ENCODE measurements around the gene DAG1. TPM values are rescaled to one million over a fixed set of nuclear protein-coding genes. Genes with fewer than 3 reads are reported as not detected.

Gene DAG1
- total RNA-seq, 1 experiment from 2014 or later: 99.9 TPM

DNA sequence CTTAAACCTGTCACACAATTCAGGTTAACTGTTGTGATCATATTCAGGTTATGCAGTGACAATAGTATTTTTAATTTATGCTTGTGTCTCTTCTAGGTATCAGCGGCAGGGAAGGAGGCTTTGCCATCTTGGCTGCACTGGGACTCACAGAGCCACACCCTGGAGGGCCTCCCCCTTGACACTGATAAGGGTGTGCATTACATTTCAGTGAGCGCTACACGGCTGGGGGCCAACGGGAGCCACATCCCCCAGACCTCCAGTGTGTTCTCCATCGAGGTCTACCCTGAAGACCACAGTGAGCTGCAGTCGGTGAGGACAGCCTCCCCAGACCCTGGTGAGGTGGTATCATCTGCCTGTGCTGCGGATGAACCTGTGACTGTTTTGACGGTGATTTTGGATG lies 60.6 kb downstream of the DAG1 start (continued):
- TF ChIP-seq ZBTB33 (IDR thresholded peaks at IDR 0.05; ENCODE audit: extremely low read depth, insufficient replicate concordance, low read length): no peak
- TF ChIP-seq TCF7L2 (IDR thresholded peaks at IDR 0.05; ENCODE audit: borderline replicate concordance, extremely low read depth, insufficient read depth, insufficient read length): no peak
- no peak for TF ChIP-seq POLR2A (IDR thresholded peaks at IDR 0.05; ENCODE audit: borderline replicate concordance, extremely low read depth, insufficient read depth, insufficient read length)
- no peak for TF ChIP-seq EZH2 (IDR thresholded peaks at IDR 0.05)
- no peak for TF ChIP-seq MAX (IDR thresholded peaks at IDR 0.05)
- no peak for TF ChIP-seq RAD21 (IDR thresholded peaks at IDR 0.05; ENCODE audit: low read depth)
- TF ChIP-seq CBX3 (IDR thresholded peaks at IDR 0.05; ENCODE audit: low read depth): no peak
- TF ChIP-seq ZNF274 (IDR thresholded peaks at IDR 0.05; ENCODE audit: low read depth, low read length): no peak
- TF ChIP-seq YY1 (IDR thresholded peaks at IDR 0.05; ENCODE audit: extremely low read depth, insufficient replicate concordance, low read depth, low read length): no peak
- no peak for TF ChIP-seq ELF1 (IDR thresholded peaks at IDR 0.05; ENCODE audit: borderline replicate concordance, low read depth)
- TF ChIP-seq EZH2phosphoT487 (IDR thresholded peaks at IDR 0.05; ENCODE audit: borderline replicate concordance): no peak
- TF ChIP-seq SRF (IDR thresholded peaks at IDR 0.05; ENCODE audit: low read depth): no peak
- TF ChIP-seq EGR1 (IDR thresholded peaks at IDR 0.05; ENCODE audit: low read depth): no peak

DNA sequence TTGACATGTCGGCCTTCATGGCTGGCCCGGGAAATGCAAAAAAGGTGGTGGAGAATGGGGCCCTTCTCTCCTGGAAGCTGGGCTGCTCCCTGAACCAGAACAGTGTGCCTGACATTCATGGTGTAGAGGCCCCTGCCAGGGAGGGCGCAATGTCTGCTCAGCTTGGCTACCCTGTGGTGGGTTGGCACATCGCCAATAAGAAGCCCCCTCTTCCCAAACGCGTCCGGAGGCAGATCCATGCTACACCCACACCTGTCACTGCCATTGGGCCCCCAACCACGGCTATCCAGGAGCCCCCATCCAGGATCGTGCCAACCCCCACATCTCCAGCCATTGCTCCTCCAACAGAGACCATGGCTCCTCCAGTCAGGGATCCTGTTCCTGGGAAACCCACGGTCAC lies 61.2 kb downstream of the DAG1 start:
- Histone ChIP-seq H3K9me3 (ENCODE audit: control insufficient read depth in 1 of 2, insufficient read depth in 1 of 2, low read depth in 1 of 2, low read length in 2 of 2) (no peaks in the 10 kb centered on the region), H3K27ac (ENCODE audit: low read depth, low read length) (no peak overlapping the region), H3K4me2 (ENCODE audit: low read length) (no peak overlapping the region), H3K36me3 (ENCODE audit: control insufficient read depth in 1 of 2, insufficient read depth in 2 of 2, low read length in 2 of 2) (peaks cover 12 to 25% of the 10 kb centered on the region in 2 experiments; a peak in 3 of 4 replicates), H4K20me1 (ENCODE audit: insufficient read depth) (no peaks in the 10 kb centered on the region), H3K27me3 (ENCODE audit: insufficient read depth, low read length) (no peaks in the 10 kb centered on the region), H3K4me3 (replicated peaks in 1 of 2; ENCODE audit: low read depth in 1 of 2, low read length in 2 of 2) (no peak overlapping the region), H3K9me2 (ENCODE audit: insufficient read depth) (no peaks in the 10 kb centered on the region), H3K79me2 (ENCODE audit: insufficient read depth, low read length) (no peaks in the 10 kb centered on the region), H3K9ac (ENCODE audit: low read length) (no peak overlapping the region), H3K4me1 (ENCODE audit: control insufficient read depth in 1 of 2, insufficient read depth in 2 of 2, low read length in 2 of 2) (peaks cover 0 to 19% of the 10 kb centered on the region in 2 experiments; a peak in 2 of 4 replicates), H2AFZ (ENCODE audit: low read depth, low read length, poor library complexity, severe bottlenecking) (no peak overlapping the region)
- CTCF ChIA-PET: interaction anchor here (0.5 kb wide), 1 partner anchor 52 kb away, joined by 3 read pairs; no protein-coding TSS in a partner anchor
- intact Hi-C loops (cut with micrococcal nuclease): no loop called here
- ATAC-seq (no peak), DNase-seq (ENCODE audit: low read depth, low spot score) (no peak)
- RAD21 ChIA-PET (ENCODE audit: low non-redundant PET in 1 of 2, low total read pairs in 2 of 2, uncharacterized antibody in 2 of 2, unreplicated experiment in 2 of 2): no interaction called here
- POLR2A ChIA-PET: no interaction called here
- no TSS peak for BruUV-seq (replicated peaks)
- TF ChIP-seq RAD21 (IDR thresholded peaks at IDR 0.05; ENCODE audit: low read depth) (no peak), SP1 (IDR thresholded peaks at IDR 0.05; ENCODE audit: low read depth) (no peak), YY1 (IDR thresholded peaks at IDR 0.05; ENCODE audit: extremely low read depth, insufficient replicate concordance, low read depth, low read length) (no peak), POLR2AphosphoS5 (IDR thresholded peaks at IDR 0.05; ENCODE audit: low read depth, low read length) (no peak), SIN3A (IDR thresholded peaks at IDR 0.05; ENCODE audit: low read depth) (no peak), REST (IDR thresholded peaks at IDR 0.05; ENCODE audit: low read depth) (no peak), CTCF (IDR thresholded peaks at IDR 0.05 in 2 of 3, conservative IDR thresholded peaks at IDR 0.05 in 1 of 3; ENCODE audit: borderline replicate concordance in 1 of 3, insufficient read depth in 1 of 3, low read depth in 2 of 3, low read length in 2 of 3) (no peak), CBX3 (IDR thresholded peaks at IDR 0.05; ENCODE audit: low read depth) (no peak), JUND (IDR thresholded peaks at IDR 0.05) (no peak), EZH2 (IDR thresholded peaks at IDR 0.05) (no peak), EZH2phosphoT487 (IDR thresholded peaks at IDR 0.05; ENCODE audit: borderline replicate concordance) (no peak)

All from HCT116 (cell line).